H9 (cell line): ENCODE results near the gene NEK5. TPM values are rescaled to one million over a fixed set of nuclear protein-coding genes. Genes with fewer than 3 reads are reported as not detected.

Experiments
- DNase-seq: peaks from one replicate; pipeline ENCODE4 v3.0.0-alpha.2; 2017
- H2AFZ ChIP-seq: one replicate; pipeline ENCODE4 v1.6.1; 2013; ENCODE audit warnings: mild to moderate bottlenecking, low read length, control low read depth, moderate library complexity
- H2AK5ac ChIP-seq: 2 replicates; pipeline ENCODE4 v1.6.1; 2013; ENCODE audit warnings: low read length, control low read depth, mixed read lengths; ENCODE audit not compliant: insufficient read length
- H2BK120ac ChIP-seq: one replicate; pipeline ENCODE4 v1.6.1; 2013; ENCODE audit warnings: low read depth, mild to moderate bottlenecking, low read length, control low read depth, inconsistent platforms; ENCODE audit not compliant: poor library complexity, severe bottlenecking
- H2BK12ac ChIP-seq: 2 replicates; pipeline ENCODE4 v1.6.1; 2013; ENCODE audit warnings: low read length, control low read depth, mixed read lengths, low read depth; ENCODE audit not compliant: insufficient read length
- H2BK15ac ChIP-seq: 2 replicates; pipeline ENCODE4 v1.6.1; 2013; ENCODE audit warnings: low read depth, low read length, control low read depth
- H2BK20ac ChIP-seq: one replicate; pipeline ENCODE4 v1.6.1; 2013; ENCODE audit warnings: low read depth, mild to moderate bottlenecking, low read length, control low read depth, inconsistent platforms; ENCODE audit not compliant: poor library complexity, severe bottlenecking
- H2BK5ac ChIP-seq: 2 replicates; pipeline ENCODE4 v1.6.1; 2013; ENCODE audit warnings: low read length, control low read depth, mixed read lengths; ENCODE audit not compliant: insufficient read length
- H3K14ac ChIP-seq: 2 replicates; pipeline ENCODE4 v1.6.1; 2013; ENCODE audit warnings: low read length, control low read depth; ENCODE audit not compliant: insufficient read depth
- H3K18ac ChIP-seq: 2 replicates; pipeline ENCODE4 v1.6.1; 2013; ENCODE audit warnings: low read depth, mild to moderate bottlenecking, mixed read lengths, low read length, control low read depth; ENCODE audit not compliant: insufficient read length
- H3K23ac ChIP-seq: 2 replicates; pipeline ENCODE4 v1.6.1; 2013; ENCODE audit warnings: low read length, control low read depth, mixed read lengths, low read depth; ENCODE audit not compliant: insufficient read length
- H3K23me2 ChIP-seq: 2 replicates; pipeline ENCODE4 v1.6.1; 2013; ENCODE audit warnings: low read depth, mild to moderate bottlenecking, mixed read lengths, low read length, control low read depth; ENCODE audit not compliant: insufficient read length, poor library complexity, severe bottlenecking
- H3K27ac ChIP-seq: 2 replicates; pipeline ENCODE4 v1.5.1; 2013; ENCODE audit warnings: low read length, control low read depth, mixed read lengths, low read depth; ENCODE audit not compliant: insufficient read length
- H3K27me3 ChIP-seq: 2 replicates; pipeline ENCODE4 v1.6.1; 2013; ENCODE audit warnings: low read length, control low read depth, inconsistent platforms; ENCODE audit not compliant: insufficient read depth
- H3K4ac ChIP-seq: 2 replicates; pipeline ENCODE4 v1.6.1; 2013; ENCODE audit warnings: low read depth, mild to moderate bottlenecking, control low read depth, inconsistent platforms, low read length, moderate library complexity
- H3K4me1 ChIP-seq: 2 replicates; pipeline ENCODE4 v1.6.1; 2013; ENCODE audit warnings: low read length, control low read depth, inconsistent platforms; ENCODE audit not compliant: insufficient read depth
- H3K4me2 ChIP-seq: 2 replicates; pipeline ENCODE4 v1.6.1; 2013; ENCODE audit warnings: low read length, control low read depth, mixed read lengths; ENCODE audit not compliant: insufficient read length, insufficient read depth
- H3K56ac ChIP-seq: 2 replicates; pipeline ENCODE4 v1.6.1; 2013; ENCODE audit warnings: low read depth, mild to moderate bottlenecking, mixed read lengths, low read length, control low read depth; ENCODE audit not compliant: insufficient read length
- H3K79me1 ChIP-seq: 2 replicates; pipeline ENCODE4 v1.6.1; 2013; ENCODE audit warnings: low read depth, mild to moderate bottlenecking, moderate library complexity, low read length, control low read depth, inconsistent platforms; ENCODE audit not compliant: insufficient read depth, poor library complexity, severe bottlenecking
- H3K79me2 ChIP-seq: 2 replicates; pipeline ENCODE4 v1.6.1; 2013; ENCODE audit warnings: low read length, control low read depth, inconsistent platforms; ENCODE audit not compliant: insufficient read depth
- H3K9ac ChIP-seq: 2 replicates; pipeline ENCODE4 v1.6.1; 2013; ENCODE audit warnings: low read length, control low read depth, mixed read lengths; ENCODE audit not compliant: insufficient read length; ENCODE audit errors: extremely low read depth
- H3K9me3 ChIP-seq: one replicate; pipeline ENCODE4 v1.6.1; 2013; ENCODE audit warnings: low read depth, low read length, inconsistent platforms; ENCODE audit not compliant: control insufficient read depth
- H3T11ph ChIP-seq: one replicate; pipeline ENCODE4 v1.6.1; 2013; ENCODE audit warnings: mild to moderate bottlenecking, low read length, control low read depth, inconsistent platforms
- H4K20me1 ChIP-seq: one replicate; pipeline ENCODE4 v1.6.1; 2013; ENCODE audit not compliant: control insufficient read depth, insufficient read length, insufficient read depth
- H4K5ac ChIP-seq: 2 replicates; pipeline ENCODE4 v1.6.1; 2013; ENCODE audit warnings: low read depth, mild to moderate bottlenecking, mixed read lengths, low read length, control low read depth; ENCODE audit not compliant: insufficient read length
- H4K8ac ChIP-seq: replicated peaks from 2 replicates; pipeline ENCODE4 v1.6.1; 2013; ENCODE audit warnings: low read length, control low read depth, mixed read lengths, low read depth; ENCODE audit not compliant: insufficient read length
- H4K91ac ChIP-seq: 2 replicates; pipeline ENCODE4 v1.6.1; 2013; ENCODE audit warnings: low read depth, mild to moderate bottlenecking, moderate library complexity, mixed read lengths, low read length, control low read depth; ENCODE audit not compliant: insufficient read length
- H3K27ac Mint-ChIP-seq, 3 experiments: 2 replicates in 2 of 3; 3 replicates in 1 of 3; pipeline ENCODE4 v1.8.0; 2020 to 2021; ENCODE audit warnings: mixed read lengths in 3 of 3, mild to moderate bottlenecking in 1 of 3, moderate library complexity in 1 of 3
- H3K27me3 Mint-ChIP-seq: 2 replicates; pipeline ENCODE4 v1.8.0; 2021; ENCODE audit warnings: low read depth, mild to moderate bottlenecking, moderate library complexity, mixed read lengths
- H3K36me3 Mint-ChIP-seq, 3 experiments: 2 replicates in 2 of 3; 3 replicates in 1 of 3; pipeline ENCODE4 v1.8.0; 2020 to 2021; ENCODE audit warnings: low read depth in 3 of 3, mixed read lengths in 3 of 3; ENCODE audit not compliant: insufficient read depth in 1 of 3
- H3K4me1 Mint-ChIP-seq, 2 experiments: 2 replicates each; pipeline ENCODE4 v1.8.0; 2020; ENCODE audit warnings: mixed read lengths in 2 of 2
- H3K4me3 Mint-ChIP-seq, 2 experiments: 2 replicates in 1 of 2; 3 replicates in 1 of 2; pipeline ENCODE4 v1.8.0; 2020 to 2021; ENCODE audit warnings: mild to moderate bottlenecking in 2 of 2, mixed read lengths in 2 of 2, moderate library complexity in 1 of 2
- H3K9me3 Mint-ChIP-seq, 2 experiments: 2 replicates in 1 of 2; 3 replicates in 1 of 2; pipeline ENCODE4 v1.8.0; 2020; ENCODE audit warnings: mild to moderate bottlenecking in 2 of 2, mixed read lengths in 2 of 2, moderate library complexity in 1 of 2
- CTCF ChIP-seq: fragments of 200-600 bp; sonication (generic); conservative IDR thresholded peaks from 3 replicates; pipeline ENCODE4 v1.8.0; 2021; ENCODE audit warnings: antibody characterized with exemption, mild to moderate bottlenecking
- WGBS: extraction: QIAGEN DNeasy Blood & Tissue Kit; methylation state at CpG from one replicate; pipeline ENCODE4 v1.1.7; 2013; ENCODE audit warnings: missing lambda C conversion rate, low lambda C conversion rate, mixed read lengths; ENCODE audit not compliant: insufficient read length; ENCODE audit errors: extremely low coverage; 5-methylcytosine and 5-hydroxymethylcytosine counted together
- total RNA-seq: library from RNA; stranded (reverse); gene quantifications from 2 replicates; pipeline ENCODE4 v1.2.1, GENCODE V29; 2021

The NEK5 gene
- total RNA-seq, 1 experiment from 2014 or later = 0.26 TPM

DNA sequence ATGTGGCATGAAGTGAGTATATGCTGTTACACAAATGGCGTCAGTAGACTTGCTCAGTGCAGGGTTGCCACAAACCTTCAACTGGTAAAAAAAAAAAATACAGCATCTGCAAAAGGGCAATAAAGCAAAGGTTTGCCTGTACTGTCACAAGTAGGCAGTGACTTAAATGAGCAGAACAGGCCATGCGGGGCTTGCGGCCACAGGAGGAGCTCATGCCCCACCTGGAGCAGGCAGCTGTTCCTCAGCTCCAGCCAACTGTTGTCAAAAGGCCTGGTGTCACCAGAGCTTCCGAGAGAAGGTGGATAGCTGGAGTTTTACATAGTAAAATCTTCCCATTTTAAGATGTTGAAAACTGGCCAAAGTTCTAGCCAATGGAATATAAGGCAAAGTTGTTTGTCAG, 125.3 kb downstream of the NEK5 start:
- Histone ChIP-seq H2BK20ac (no peak overlapping the region), H4K5ac (no peak overlapping the region), H2BK120ac (no peak overlapping the region), H3T11ph (no peak overlapping the region), H3K27ac (no peak overlapping the region), H3K56ac (no peak overlapping the region), H3K14ac (no peak overlapping the region), H3K9me3 (no peaks in the 10 kb centered on the region), H3K79me1 (no peaks in the 10 kb centered on the region), H3K18ac (no peak overlapping the region), H3K79me2 (no peaks in the 10 kb centered on the region), H4K8ac (no peak overlapping the region), H2AFZ (no peak overlapping the region), H3K9ac (no peak overlapping the region), H3K4me1 (peaks cover 5% of the 10 kb centered on the region; the same call in 1 of the 2 replicates), H2AK5ac (no peak overlapping the region), H2BK12ac (no peak overlapping the region), H3K23me2 (no peaks in the 10 kb centered on the region), H2BK15ac (no peak overlapping the region), H2BK5ac (no peak overlapping the region), H4K20me1 (no peaks in the 10 kb centered on the region), H3K27me3 (no peaks in the 10 kb centered on the region), H3K23ac (no peak overlapping the region), H3K4ac (no peak overlapping the region), H4K91ac (no peak overlapping the region), H3K4me2 (no peak overlapping the region)
- peak; percentile 56 for DNase-seq
- H3K9me3 Mint-ChIP-seq = peaks cover 2 to 3% of the 10 kb centered on the region in 2 experiments; a peak in 2 of 5 replicates
- no peak overlapping the region for H3K4me3 Mint-ChIP-seq
- no peak overlapping the region for H3K27ac Mint-ChIP-seq
- H3K27me3 Mint-ChIP-seq = peaks cover 3% of the 10 kb centered on the region
- no CpG with 5 or more reads among the region's 4 CpGs for WGBS
- peaks cover 8% of the 10 kb centered on the region in 3 experiments; a peak in 5 of 7 replicates for H3K36me3 Mint-ChIP-seq
- H3K4me1 Mint-ChIP-seq = peaks cover 27 to 37% of the 10 kb centered on the region in 2 experiments
- peak; percentile 25; the same call in 2 of the 3 replicates for TF ChIP-seq CTCF
